BLaER1 treated with 17β-estradiol and CSF1 and Interleukin-3, amounts not matched to agents 10 nM and 100 nM (cell line): ENCODE data around the gene CUTC.
A peak's percentile ranks its signal among the peaks of the same experiment; 100 is the strongest.

Experiments used
- H3K27ac ChIP-seq, 11 experiments: shearing (Covaris generic); formaldehyde crosslinking; 2 replicates each; pipeline ENCODE4 v1.8.1; 2022
- H3K27me3 ChIP-seq, 11 experiments: shearing (Covaris generic); formaldehyde crosslinking; 2 replicates each; pipeline ENCODE4 v1.8.1; 2022
- H3K36me3 ChIP-seq, 11 experiments: shearing (Covaris generic); formaldehyde crosslinking; 2 replicates each; pipeline ENCODE4 v1.8.1; 2022
- H3K4me1 ChIP-seq, 10 experiments: shearing (Covaris generic); formaldehyde crosslinking; 2 replicates each; pipeline ENCODE4 v1.8.1; 2022
- H3K4me2 ChIP-seq, 11 experiments: shearing (Covaris generic); formaldehyde crosslinking; 2 replicates each; pipeline ENCODE4 v1.8.1; 2022
- H3K4me3 ChIP-seq, 10 experiments: shearing (Covaris generic); formaldehyde crosslinking; 2 replicates each; pipeline ENCODE4 v1.8.1; 2022
- H3K9ac ChIP-seq, 11 experiments: shearing (Covaris generic); formaldehyde crosslinking; 2 replicates each; pipeline ENCODE4 v1.8.1; 2022
- H3K9me3 ChIP-seq, 11 experiments: shearing (Covaris generic); formaldehyde crosslinking; replicated peaks in 1 of 11; 2 replicates each; pipeline ENCODE4 v1.8.1; 2022
- H4K20me1 ChIP-seq, 11 experiments: shearing (Covaris generic); formaldehyde crosslinking; 2 replicates each; pipeline ENCODE4 v1.8.1; 2022
- Cebpa-rat ChIP-seq, 11 experiments: shearing (Covaris generic); IDR thresholded peaks; 2 replicates each; pipeline ENCODE4 v1.8.1; 2022

Gene CUTC

DNA sequence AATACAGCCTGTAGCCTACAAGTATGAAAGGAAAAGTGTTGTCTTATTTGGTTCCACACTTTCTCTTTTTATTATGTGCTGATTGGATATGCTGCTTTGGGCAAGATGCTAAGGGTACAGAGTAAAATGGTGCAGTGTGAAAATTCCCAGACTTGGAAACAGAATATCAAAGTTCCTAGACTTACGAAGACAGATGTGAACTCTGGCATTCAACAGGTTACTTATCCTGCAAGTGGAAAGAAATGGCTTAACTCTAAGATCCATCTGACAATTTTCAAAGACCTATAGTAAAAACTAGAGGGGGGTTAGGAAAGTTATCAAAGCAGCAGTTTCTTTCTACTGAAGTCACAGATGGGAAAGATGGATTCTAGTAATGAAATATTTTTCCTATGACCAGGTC, 24.1 kb downstream of the CUTC start:
- H3K27me3 ChIP-seq: no peaks in the 10 kb centered on the region
- H3K9ac ChIP-seq: no peak overlapping the region
- H3K4me3 ChIP-seq: no peak overlapping the region
- no peak overlapping the region for H3K4me2 ChIP-seq
- peaks cover 92 to 100% (median 98%) of the 10 kb centered on the region in 11 experiments for H3K36me3 ChIP-seq
- peaks cover 0 to 11% (median 5%) of the 10 kb centered on the region in 10 experiments; a peak in 7 of 20 replicates for H3K4me1 ChIP-seq
- TF ChIP-seq Cebpa-rat (IDR thresholded peaks at IDR 0.05): no peak
- peaks cover 0 to 6% (median 0%) of the 10 kb centered on the region in 11 experiments; a peak in 1 of 22 replicates for H3K9me3 ChIP-seq
- no peak overlapping the region for H3K27ac ChIP-seq
- no peaks in the 10 kb centered on the region for H4K20me1 ChIP-seq

DNA sequence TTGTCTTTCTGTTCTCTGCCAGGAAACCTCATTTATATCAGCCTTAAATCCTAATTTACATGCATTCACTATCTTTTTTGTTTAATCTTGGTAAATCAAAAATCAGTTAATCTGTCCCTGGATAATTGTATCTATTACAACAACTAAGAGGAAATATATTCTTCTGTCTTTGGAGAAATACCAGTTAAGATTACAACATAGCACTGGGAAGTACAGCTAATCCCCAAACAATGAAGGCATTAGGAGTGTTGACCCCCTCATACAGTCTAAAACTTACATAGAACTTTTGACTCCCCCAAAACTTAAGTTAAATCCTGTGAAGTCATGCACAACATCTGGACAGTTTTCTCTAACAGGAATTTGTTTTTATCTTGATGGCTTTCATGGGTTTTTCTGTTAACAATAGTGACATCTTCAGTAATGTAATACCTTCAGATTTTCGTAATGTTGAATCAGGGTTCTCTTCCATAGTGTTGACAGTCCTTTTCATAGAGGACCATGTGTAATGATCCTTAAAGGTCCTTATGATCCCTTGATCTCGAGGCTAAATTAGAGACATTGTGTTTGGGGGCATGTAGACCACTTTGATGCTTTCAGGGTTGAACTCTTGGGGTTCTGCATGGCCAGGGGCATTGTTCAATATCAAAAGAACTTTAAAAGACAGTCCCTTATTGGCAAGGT, 26.3 kb downstream of the CUTC start:
- no peak overlapping the region for H3K4me3 ChIP-seq
- no peak for TF ChIP-seq Cebpa-rat (IDR thresholded peaks at IDR 0.05)
- peaks cover 0 to 19% (median 3%) of the 10 kb centered on the region in 11 experiments; a peak in 4 of 22 replicates for H3K9me3 ChIP-seq
- no peak overlapping the region for H3K27ac ChIP-seq
- H3K27me3 ChIP-seq: no peaks in the 10 kb centered on the region
- no peaks in the 10 kb centered on the region for H4K20me1 ChIP-seq
- no peak overlapping the region for H3K4me2 ChIP-seq
- peaks cover 75 to 100% (median 91%) of the 10 kb centered on the region in 11 experiments for H3K36me3 ChIP-seq
- H3K9ac ChIP-seq: no peak overlapping the region
- H3K4me1 ChIP-seq: peaks cover 0 to 18% (median 6%) of the 10 kb centered on the region in 10 experiments; a peak in 8 of 20 replicates

DNA sequence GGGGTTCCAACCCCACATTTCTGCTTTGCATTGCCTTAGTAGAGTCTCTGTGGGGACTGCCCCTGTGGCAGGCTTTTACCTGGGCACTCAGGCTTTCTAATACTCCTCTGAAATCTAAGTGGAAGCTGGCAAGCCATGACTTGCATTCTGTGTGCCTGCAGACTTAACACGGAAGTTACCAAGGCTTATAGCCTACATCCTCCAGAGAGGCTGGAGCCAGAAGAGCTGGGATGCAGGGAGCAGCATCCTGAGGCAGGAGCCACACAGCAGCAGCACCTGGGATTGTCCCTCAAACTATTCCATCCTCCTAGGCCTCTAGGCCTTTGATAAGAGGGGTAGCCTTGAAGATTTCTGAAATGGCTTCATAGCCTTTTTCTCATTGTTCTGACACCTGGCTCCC, 28.3 kb downstream of the CUTC start:
- Histone ChIP-seq H3K4me1 (peaks cover 0 to 31% (median 6%) of the 10 kb centered on the region in 10 experiments; a peak in 8 of 20 replicates), H3K36me3 (peaks cover 55 to 87% (median 76%) of the 10 kb centered on the region in 11 experiments)

DNA sequence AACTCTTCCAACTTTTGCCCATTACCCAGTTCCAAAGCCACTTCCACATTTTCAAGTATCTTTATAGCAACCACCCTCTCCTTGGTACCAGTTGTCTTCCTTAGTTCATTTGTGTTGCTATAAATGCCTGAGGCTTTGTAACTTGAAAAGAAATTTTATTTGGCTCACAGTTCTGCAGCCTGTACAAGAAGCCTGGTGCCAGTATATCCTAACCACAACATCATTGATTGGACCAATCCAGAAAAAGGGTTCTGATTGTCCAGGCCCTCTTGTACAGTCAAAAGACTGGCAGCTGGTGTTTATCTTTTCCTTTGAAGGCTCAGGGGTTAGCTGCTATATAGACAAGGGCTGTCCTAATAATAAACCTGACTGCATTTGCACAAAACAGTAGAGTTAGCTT, 29.3 kb downstream of the CUTC start:
- Histone ChIP-seq H3K4me3 (no peak overlapping the region), H3K4me1 (peaks cover 0 to 37% (median 2%) of the 10 kb centered on the region in 10 experiments; a peak in 8 of 20 replicates), H3K36me3 (peaks cover 45 to 77% (median 65%) of the 10 kb centered on the region in 11 experiments), H3K9me3 (peaks cover 0 to 19% (median 6%) of the 10 kb centered on the region in 11 experiments; a peak in 6 of 22 replicates), H3K9ac (no peak overlapping the region), H3K27ac (no peak overlapping the region), H4K20me1 (no peaks in the 10 kb centered on the region), H3K4me2 (0 out of 22 replicates have a peak overlapping the region, but pooled peaks of 1 of the 11 experiments have one; percentile 37), H3K27me3 (no peaks in the 10 kb centered on the region)
- no peak for TF ChIP-seq Cebpa-rat (IDR thresholded peaks at IDR 0.05)

More for the DNA sequence above, 28.3 kb downstream of the CUTC start:
- Histone ChIP-seq H4K20me1 (no peaks in the 10 kb centered on the region), H3K4me3 (no peak overlapping the region), H3K27ac (no peak overlapping the region), H3K9ac (no peak overlapping the region), H3K27me3 (no peaks in the 10 kb centered on the region), H3K9me3 (peaks cover 0 to 19% (median 6%) of the 10 kb centered on the region in 11 experiments; a peak in 6 of 22 replicates), H3K4me2 (peak overlapping the region in 2 of 11 experiments; percentile 35 to 37; a peak in 2 of 22 replicates)
- no peak for TF ChIP-seq Cebpa-rat (IDR thresholded peaks at IDR 0.05)

DNA sequence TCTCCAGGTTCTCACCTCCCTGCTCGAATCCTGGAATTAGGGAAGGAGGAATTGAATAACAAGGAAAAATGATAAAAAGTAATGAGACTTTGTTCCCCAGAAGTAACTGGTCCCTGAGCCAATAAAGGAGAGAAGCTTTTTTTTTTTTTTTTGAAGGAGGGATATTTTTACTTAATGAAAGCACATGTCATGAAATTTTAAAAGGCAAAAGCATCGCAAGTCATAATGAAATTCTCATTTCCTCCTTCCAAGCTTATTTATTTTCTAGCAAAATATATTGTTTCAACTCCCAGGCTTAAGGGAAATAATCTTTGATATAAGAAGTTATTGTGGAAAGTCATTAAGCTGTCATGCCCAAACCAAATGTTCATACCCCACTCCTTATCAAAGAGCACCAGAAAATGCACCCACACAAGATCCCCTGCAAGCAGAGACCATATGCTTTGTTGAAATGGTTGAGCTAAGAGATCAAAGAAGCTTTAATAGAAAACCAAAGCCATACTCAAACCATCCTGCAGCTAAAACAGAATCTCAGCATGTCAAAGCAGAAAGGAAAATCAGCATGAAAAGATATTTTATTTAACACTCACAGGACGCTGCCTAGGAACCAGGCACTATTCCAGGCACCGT, 33.8 kb downstream of the CUTC start:
- no peaks in the 10 kb centered on the region for H4K20me1 ChIP-seq
- peaks cover 0 to 39% (median 6%) of the 10 kb centered on the region in 10 experiments; a peak in 10 of 20 replicates for H3K4me1 ChIP-seq
- peaks cover 1 to 32% (median 21%) of the 10 kb centered on the region in 11 experiments; a peak in 21 of 22 replicates for H3K36me3 ChIP-seq
- H3K4me3 ChIP-seq: no peak overlapping the region
- H3K4me2 ChIP-seq: peak overlapping the region in 2 of 11 experiments; percentile 7 to 61; a peak in 3 of 22 replicates
- no peak overlapping the region for H3K9ac ChIP-seq
- peaks cover 0 to 14% (median 6%) of the 10 kb centered on the region in 11 experiments; a peak in 6 of 22 replicates for H3K9me3 ChIP-seq
- no peak overlapping the region for H3K27ac ChIP-seq
- H3K27me3 ChIP-seq: no peaks in the 10 kb centered on the region
- TF ChIP-seq Cebpa-rat (IDR thresholded peaks at IDR 0.05): no peak

DNA sequence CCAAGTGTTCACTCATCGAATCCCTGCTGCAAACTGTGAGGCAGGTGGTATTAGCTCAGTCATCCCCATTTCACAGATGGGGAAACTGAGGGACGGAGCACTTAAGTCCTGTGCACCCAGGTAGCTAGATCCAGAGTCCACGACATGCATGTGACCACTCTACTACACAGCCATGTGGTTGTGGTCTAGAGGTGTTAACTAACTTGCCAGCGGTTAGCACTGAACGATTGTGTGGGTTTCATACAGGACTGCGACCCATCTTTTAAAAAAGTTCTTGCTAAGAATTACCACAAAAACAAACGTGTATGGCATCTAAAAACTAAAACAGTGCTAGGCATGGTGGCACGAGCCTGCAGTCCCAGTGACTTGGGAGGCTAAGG, 34.3 kb downstream of the CUTC start:
- no peaks in the 10 kb centered on the region for H4K20me1 ChIP-seq
- no peak overlapping the region for H3K27ac ChIP-seq
- H3K4me3 ChIP-seq: no peak overlapping the region
- no peaks in the 10 kb centered on the region for H3K27me3 ChIP-seq
- TF ChIP-seq Cebpa-rat (IDR thresholded peaks at IDR 0.05): no peak
- H3K4me2 ChIP-seq: no peak overlapping the region
- H3K9ac ChIP-seq: no peak overlapping the region
- H3K4me1 ChIP-seq: peaks cover 0 to 36% (median 6%) of the 10 kb centered on the region in 10 experiments; a peak in 10 of 20 replicates
- H3K36me3 ChIP-seq: peaks cover 0 to 27% (median 16%) of the 10 kb centered on the region in 11 experiments; a peak in 17 of 22 replicates
- H3K9me3 ChIP-seq: peaks cover 0 to 14% (median 6%) of the 10 kb centered on the region in 11 experiments; a peak in 6 of 22 replicates

DNA sequence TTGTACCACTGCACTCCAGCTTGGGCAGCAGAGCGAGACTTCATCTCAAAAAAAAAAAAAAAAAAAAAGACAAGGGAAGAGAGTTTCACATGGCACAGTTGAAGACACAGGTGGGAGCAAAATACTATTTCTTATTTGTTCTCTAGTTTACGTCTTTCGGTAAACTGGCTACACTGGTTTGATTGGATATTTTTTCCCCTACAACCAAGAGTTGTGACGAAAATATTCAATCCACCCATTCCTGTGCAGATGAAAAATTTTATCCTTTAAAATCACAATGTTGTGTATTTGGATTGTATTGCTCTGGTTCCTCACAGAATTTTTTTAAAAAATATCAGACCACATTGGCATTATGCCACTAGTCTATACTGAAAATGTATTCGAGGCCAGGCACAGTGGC, 35.9 kb downstream of the CUTC start:
- H3K27ac ChIP-seq: no peak overlapping the region
- TF ChIP-seq Cebpa-rat (IDR thresholded peaks at IDR 0.05): no peak
- H3K9ac ChIP-seq: no peak overlapping the region
- H3K36me3 ChIP-seq: peaks cover 0 to 11% (median 4%) of the 10 kb centered on the region in 11 experiments; a peak in 10 of 22 replicates
- peaks cover 0 to 12% (median 2%) of the 10 kb centered on the region in 11 experiments; a peak in 5 of 22 replicates for H3K9me3 ChIP-seq
- no peaks in the 10 kb centered on the region for H3K27me3 ChIP-seq
- H3K4me1 ChIP-seq: peaks cover 0 to 36% (median 6%) of the 10 kb centered on the region in 10 experiments; a peak in 10 of 20 replicates
- H3K4me3 ChIP-seq: no peak overlapping the region
- no peaks in the 10 kb centered on the region for H4K20me1 ChIP-seq
- H3K4me2 ChIP-seq: no peak overlapping the region

DNA sequence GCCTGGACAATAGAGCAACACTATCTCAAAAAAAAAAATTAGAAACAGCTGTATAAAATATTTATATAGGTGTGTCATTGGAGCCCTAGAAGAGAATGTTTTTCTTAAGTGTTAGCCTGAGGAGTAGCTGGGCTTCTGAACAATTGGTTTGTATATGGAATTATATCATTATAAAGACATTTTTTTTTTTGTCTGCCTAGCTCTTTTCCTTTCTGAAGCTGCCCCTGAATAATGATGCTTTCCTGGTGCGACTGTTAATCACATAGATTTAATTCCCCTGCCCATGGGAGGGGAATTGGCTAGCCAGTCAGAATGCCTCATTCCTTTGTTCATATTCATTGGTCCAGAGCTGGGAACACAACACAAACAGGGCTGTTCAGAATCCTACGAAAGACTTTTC, 36.5 kb downstream of the CUTC start:
- Histone ChIP-seq H3K36me3 (peaks cover 0 to 5% (median 0%) of the 10 kb centered on the region in 11 experiments; a peak in 1 of 22 replicates), H3K9ac (no peak overlapping the region), H3K27ac (no peak overlapping the region), H3K27me3 (no peaks in the 10 kb centered on the region), H3K4me1 (peaks cover 0 to 29% (median 6%) of the 10 kb centered on the region in 10 experiments; a peak in 10 of 20 replicates), H3K4me3 (no peak overlapping the region), H3K4me2 (no peak overlapping the region), H3K9me3 (peaks cover 0 to 9% (median 0%) of the 10 kb centered on the region in 11 experiments; a peak in 2 of 22 replicates), H4K20me1 (no peaks in the 10 kb centered on the region)
- TF ChIP-seq Cebpa-rat (IDR thresholded peaks at IDR 0.05): no peak

DNA sequence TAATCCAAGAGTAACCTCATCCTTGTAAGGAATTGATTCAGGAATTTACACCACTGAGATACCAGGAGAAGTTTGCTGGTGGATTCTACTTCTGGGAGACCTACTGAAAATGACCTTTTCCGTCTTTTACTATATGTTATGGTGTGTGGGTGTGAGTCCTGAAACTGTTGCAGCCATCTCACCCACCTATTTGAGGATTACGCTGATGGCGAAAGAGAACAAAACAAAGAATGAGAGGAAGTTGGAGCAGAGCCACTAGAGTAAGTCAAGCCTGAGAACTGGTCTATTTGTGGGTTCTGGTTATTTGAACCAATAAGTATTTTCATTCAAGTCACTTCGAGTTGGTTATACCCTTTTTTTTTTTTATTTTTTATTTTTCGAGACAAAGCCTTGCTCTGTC, 37.7 kb downstream of the CUTC start:
- Histone ChIP-seq H3K4me1 (peaks cover 0 to 20% (median 6%) of the 10 kb centered on the region in 10 experiments; a peak in 10 of 20 replicates), H3K27ac (no peak overlapping the region), H3K4me3 (no peak overlapping the region), H3K27me3 (no peaks in the 10 kb centered on the region), H3K9me3 (no peaks in the 10 kb centered on the region), H4K20me1 (no peaks in the 10 kb centered on the region), H3K4me2 (peak overlapping the region in 5 of 11 experiments; percentile 2 to 51 (median 26); a peak in 6 of 22 replicates), H3K9ac (no peak overlapping the region), H3K36me3 (no peaks in the 10 kb centered on the region)
- TF ChIP-seq Cebpa-rat (IDR thresholded peaks at IDR 0.05): no peak
